Subcutaneous abdominal adipose tissue (tissue), 5 donors: ENCODE measurements around the gene TARM1.

Source experiments
- H3K27ac ChIP-seq: one replicate; pipeline ENCODE4 v1.7.0; 2013; ENCODE audit warnings: low read depth, mild to moderate bottlenecking, inconsistent platforms, low read length, moderate library complexity
- H3K27me3 ChIP-seq, 5 donors: one replicate each; pipeline ENCODE4 v1.7.0; 2013; ENCODE audit warnings: low read length in 5 of 5, inconsistent platforms in 1 of 5; ENCODE audit not compliant: control insufficient read depth in 5 of 5, insufficient read depth in 4 of 5
- H3K36me3 ChIP-seq, 5 donors: one replicate each; pipeline ENCODE4 v1.7.0; 2013; ENCODE audit warnings: low read length in 5 of 5; ENCODE audit not compliant: control insufficient read depth in 5 of 5, insufficient read depth in 5 of 5
- H3K4me1 ChIP-seq, 5 donors: one replicate each; pipeline ENCODE4 v1.7.0; 2013; ENCODE audit warnings: low read length in 5 of 5, mild to moderate bottlenecking in 3 of 5, moderate library complexity in 1 of 5; ENCODE audit not compliant: control insufficient read depth in 5 of 5, insufficient read depth in 5 of 5
- H3K4me3 ChIP-seq, 5 donors: one replicate each; pipeline ENCODE4 v1.7.0; 2013; ENCODE audit warnings: low read length in 5 of 5, low read depth in 1 of 5
- H3K9ac ChIP-seq, 5 donors: one replicate each; pipeline ENCODE4 v1.7.0; 2013; ENCODE audit warnings: low read length in 5 of 5, mild to moderate bottlenecking in 4 of 5, moderate library complexity in 3 of 5
- H3K9me3 ChIP-seq, 5 donors: one replicate each; pipeline ENCODE4 v1.7.0; 2013; ENCODE audit warnings: low read length in 5 of 5; ENCODE audit not compliant: control insufficient read depth in 5 of 5
- donor health status: healthy.
- donor health status: healthy.
- donor health status: healthy.
- donor health status: healthy.
- donor health status: healthy.

The TARM1 gene

DNA sequence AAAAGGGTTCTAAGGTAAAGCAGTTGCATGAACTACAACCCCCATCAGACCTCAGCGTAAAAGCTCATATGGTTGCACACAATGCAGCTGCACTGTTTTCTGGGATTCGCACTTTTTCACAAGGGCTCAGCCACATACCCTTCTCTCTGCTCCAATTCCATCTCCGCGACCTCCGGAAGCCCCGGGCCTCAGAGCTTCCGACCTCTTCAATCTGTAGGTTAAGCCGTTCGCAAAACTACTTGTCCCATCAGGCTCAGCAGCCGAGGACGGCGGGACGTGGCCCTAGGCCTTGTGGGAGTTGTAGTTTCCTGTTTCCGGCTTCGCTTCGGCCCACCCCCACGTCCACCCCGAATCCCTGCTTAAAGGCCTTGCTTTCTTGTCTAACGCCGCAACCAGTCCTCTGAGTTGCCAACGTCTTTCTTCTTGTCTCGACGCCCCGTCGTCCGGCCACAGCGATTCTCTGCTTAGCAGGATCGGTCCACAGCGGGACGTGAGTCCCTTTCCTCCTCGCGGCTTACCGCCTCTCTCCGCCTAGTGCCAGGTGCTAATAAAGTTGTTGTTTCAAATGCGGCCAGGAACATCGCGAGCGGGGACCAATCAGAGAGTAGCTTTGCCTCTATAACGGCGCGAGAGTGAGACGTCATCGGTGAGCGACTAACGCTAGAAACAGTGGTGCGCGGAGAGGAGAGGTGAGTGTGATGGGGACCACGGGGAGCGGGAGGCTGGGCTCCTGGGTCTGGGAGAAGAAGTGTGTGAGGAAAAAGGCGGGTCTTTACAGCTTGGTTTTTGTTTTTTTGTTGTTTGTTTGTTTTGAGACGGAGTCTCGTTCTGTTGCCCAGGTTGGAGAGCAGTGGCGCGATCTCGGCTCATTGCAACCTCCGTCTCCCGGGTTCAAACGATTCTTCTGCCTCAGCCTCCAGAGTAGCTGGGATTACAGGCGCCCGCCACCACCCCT, 34.2 kb upstream of the TARM1 start, which contains the start of the genes PRPF31 and TFPT:
PRPF31 (plus strand) TSS at position 646 of the 955 bp plus-strand sequence. CDS start 2,525 bp downstream, outside the sequence.
TFPT (minus strand) TSS at position 549 of the 955 bp plus-strand sequence; CDS start at position 161, 388 bp downstream.
- peak within 1 kb of the TSS; percentile 85 for H3K27ac ChIP-seq
- peak within 1 kb of the TSS; percentile 85 to 99 (median 86) for H3K4me3 ChIP-seq
- no peaks in the 10 kb centered on the region for H3K27me3 ChIP-seq
- H3K36me3 ChIP-seq = peaks cover 3 to 33% (median 27%) of the 10 kb centered on the region in 5 donors
- peaks cover 0 to 28% (median 24%) of the 10 kb centered on the region in 5 donors for H3K4me1 ChIP-seq
- no peaks in the 10 kb centered on the region for H3K9me3 ChIP-seq
- H3K9ac ChIP-seq = peak within 1 kb of the TSS; percentile 21 to 98 (median 94)

DNA sequence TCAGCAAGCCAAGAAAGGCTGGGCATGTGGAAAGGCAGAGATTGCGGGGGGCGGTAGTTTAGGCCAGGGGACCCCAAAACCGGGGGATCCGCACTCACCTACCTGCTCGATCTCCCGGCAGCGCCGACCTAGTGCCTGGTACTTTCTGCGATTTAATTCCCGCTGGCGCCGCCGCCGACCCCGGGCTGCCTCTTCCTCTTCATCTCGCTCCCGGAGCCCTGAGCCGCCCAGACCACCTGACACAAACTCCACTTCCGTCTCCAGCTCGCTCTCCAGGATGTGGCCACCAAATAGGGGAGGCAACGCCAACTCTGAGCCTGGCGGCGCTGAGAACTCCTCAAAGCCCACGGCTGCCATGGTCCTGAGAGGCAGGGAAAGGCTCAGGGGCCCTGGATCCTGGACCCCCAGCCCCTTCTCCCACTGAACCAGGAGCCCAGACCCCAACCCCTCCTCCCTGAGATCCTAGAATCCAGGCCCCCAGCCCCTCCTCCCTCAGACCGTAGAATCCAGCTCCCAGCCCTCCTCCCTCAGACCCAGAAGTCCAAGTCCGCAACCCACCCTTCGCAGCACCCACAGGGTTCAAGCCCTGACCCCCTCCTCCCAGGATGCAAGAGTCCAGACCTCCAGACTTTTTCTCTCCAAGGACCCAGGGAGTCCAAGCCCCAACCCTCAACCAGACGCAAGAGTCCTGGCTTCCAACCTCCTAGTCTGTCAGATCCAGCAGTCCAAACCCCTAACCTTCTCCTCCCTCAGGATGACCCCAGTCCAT, 33.4 kb upstream of the TARM1 start:
- Histone ChIP-seq H3K27ac (peak overlapping the region; percentile 85), H3K9ac (peak overlapping the region in 4 of 5 donors; percentile 91 to 98 (median 94)), H3K4me3 (peak overlapping the region; percentile 85 to 99 (median 86)), H3K9me3 (no peaks in the 10 kb centered on the region), H3K4me1 (peaks cover 0 to 28% (median 24%) of the 10 kb centered on the region in 5 donors), H3K27me3 (no peaks in the 10 kb centered on the region), H3K36me3 (peaks cover 3 to 33% (median 26%) of the 10 kb centered on the region in 5 donors)

DNA sequence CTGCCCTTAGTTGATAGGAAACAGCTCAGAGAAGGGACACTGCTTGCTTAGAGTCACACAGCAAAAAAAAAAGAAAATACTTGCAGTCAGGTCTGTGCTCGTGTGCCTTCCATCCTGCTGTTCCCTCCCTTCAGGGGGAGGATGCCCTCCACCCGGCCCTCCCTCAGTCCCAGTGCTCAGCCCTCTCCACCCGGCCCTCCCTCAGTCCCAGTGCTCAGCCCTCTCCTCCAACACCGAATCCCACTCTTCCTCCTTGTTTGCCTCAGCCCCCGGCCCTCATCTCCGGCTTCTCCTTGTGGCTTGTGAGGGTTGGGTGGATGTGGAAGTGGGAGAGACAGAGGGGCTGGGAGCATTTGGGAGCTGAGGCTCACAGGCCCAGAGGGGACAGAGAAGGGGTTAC, 28.5 kb upstream of the TARM1 start:
- Histone ChIP-seq H3K4me1 (peaks cover 0 to 10% (median 8%) of the 10 kb centered on the region in 5 donors), H3K4me3 (no peak overlapping the region), H3K9me3 (no peaks in the 10 kb centered on the region), H3K27ac (no peak overlapping the region), H3K9ac (no peak overlapping the region), H3K27me3 (no peaks in the 10 kb centered on the region), H3K36me3 (peaks cover 0 to 63% (median 53%) of the 10 kb centered on the region in 5 donors)

- Histone ChIP-seq H3K4me1 (peaks cover 0 to 3% (median 2%) of the 10 kb centered on the region in 5 donors), H3K27ac (no peak overlapping the region), H3K27me3 (no peaks in the 10 kb centered on the region), H3K9me3 (no peaks in the 10 kb centered on the region), H3K9ac (no peak overlapping the region), H3K4me3 (no peak overlapping the region), H3K36me3 (peaks cover 0 to 63% (median 53%) of the 10 kb centered on the region in 5 donors)
Measured at GRCh38 chr19:54108496-54108895, 27.3 kb upstream of the TARM1 start.

GRCh38 chr19:54107876-54108490, 26.8 kb upstream of the TARM1 start:
- no peak overlapping the region for H3K4me3 ChIP-seq
- H3K4me1 ChIP-seq = peaks cover 2 to 8% (median 7%) of the 10 kb centered on the region in 5 donors
- H3K9me3 ChIP-seq = no peaks in the 10 kb centered on the region
- peaks cover 0 to 58% (median 53%) of the 10 kb centered on the region in 5 donors for H3K36me3 ChIP-seq
- no peak overlapping the region for H3K9ac ChIP-seq
- no peaks in the 10 kb centered on the region for H3K27me3 ChIP-seq
- no peak overlapping the region for H3K27ac ChIP-seq

DNA sequence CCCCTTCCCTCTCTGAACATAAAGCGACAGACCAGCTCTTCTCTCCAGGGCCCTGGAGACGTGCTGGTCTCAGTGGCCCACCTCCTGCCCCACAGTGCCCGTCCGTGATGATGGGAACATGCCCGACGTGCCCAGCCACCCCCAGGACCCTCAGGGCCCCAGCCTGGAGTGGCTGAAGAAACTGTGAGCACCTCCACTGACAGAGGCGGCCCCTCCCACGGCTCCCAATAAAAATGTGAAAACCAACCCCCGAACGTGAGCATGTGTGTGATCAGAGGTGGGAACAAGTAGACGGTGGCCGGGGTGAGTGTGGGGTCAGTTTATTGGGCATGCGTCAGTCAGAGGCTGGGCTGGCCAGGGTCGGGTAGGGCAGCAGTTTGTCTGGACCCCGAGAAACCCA, 25.6 kb upstream of the TARM1 start:
- Histone ChIP-seq H3K27me3 (no peaks in the 10 kb centered on the region), H3K36me3 (peaks cover 0 to 58% (median 53%) of the 10 kb centered on the region in 5 donors)

GRCh38 chr19:54105796-54106195, 24.6 kb upstream of the TARM1 start:
- Histone ChIP-seq H3K9me3 (no peaks in the 10 kb centered on the region), H3K4me1 (peaks cover 2 to 16% (median 13%) of the 10 kb centered on the region in 5 donors), H3K27me3 (no peaks in the 10 kb centered on the region), H3K36me3 (peaks cover 0 to 55% (median 49%) of the 10 kb centered on the region in 5 donors), H3K4me3 (no peak overlapping the region), H3K9ac (no peak overlapping the region), H3K27ac (no peak overlapping the region)

More for the DNA sequence above, 25.6 kb upstream of the TARM1 start:
- Histone ChIP-seq H3K4me3 (no peak overlapping the region), H3K4me1 (peaks cover 2 to 16% (median 13%) of the 10 kb centered on the region in 5 donors), H3K9me3 (no peaks in the 10 kb centered on the region), H3K27ac (no peak overlapping the region), H3K9ac (no peak overlapping the region)

DNA sequence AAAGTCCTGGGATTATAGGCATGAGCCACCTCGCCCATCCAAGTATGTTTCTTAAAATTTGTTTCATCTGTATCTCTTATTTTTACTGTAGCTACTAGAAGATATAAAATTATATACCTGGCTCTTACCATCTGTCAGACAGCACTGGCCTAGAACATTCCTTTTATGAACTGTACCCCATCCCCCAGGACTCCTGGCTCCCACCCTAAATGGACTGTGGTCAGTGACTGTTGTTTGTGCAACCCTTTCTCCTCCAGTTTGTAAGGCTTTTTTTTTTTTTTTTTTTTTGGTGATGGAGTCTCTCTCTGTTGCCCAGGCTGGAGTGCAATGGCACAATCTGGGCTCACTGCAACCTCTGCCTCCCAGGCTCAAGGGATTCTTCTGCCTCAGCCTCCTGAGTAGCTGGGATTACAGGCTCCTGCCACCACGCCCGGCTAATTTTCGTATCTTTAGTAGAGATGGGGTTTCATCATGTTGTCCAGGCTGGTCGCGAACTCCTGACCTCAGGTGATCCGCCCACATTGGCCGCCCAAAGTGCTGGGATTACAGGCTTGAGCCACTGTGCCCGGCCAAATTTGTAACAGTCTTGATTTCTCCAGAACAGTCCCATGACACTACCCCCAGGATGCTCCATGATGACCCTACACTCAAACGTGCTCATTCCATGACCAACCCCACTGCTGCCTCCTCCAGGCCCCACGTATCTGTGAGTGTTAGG, 24.0 kb upstream of the TARM1 start:
- Histone ChIP-seq H3K9ac (no peak overlapping the region), H3K9me3 (no peaks in the 10 kb centered on the region), H3K4me1 (peaks cover 2 to 16% (median 13%) of the 10 kb centered on the region in 5 donors), H3K4me3 (no peak overlapping the region), H3K27me3 (no peaks in the 10 kb centered on the region), H3K36me3 (peaks cover 0 to 49% (median 44%) of the 10 kb centered on the region in 5 donors), H3K27ac (no peak overlapping the region)
